ENCODE data around the gene TBX19.

The TBX19 gene

GRCh38 chr1:168287237-168287664, 6.6 kb downstream of the TBX19 start:
- TF ChIP-seq, protein P1, sequence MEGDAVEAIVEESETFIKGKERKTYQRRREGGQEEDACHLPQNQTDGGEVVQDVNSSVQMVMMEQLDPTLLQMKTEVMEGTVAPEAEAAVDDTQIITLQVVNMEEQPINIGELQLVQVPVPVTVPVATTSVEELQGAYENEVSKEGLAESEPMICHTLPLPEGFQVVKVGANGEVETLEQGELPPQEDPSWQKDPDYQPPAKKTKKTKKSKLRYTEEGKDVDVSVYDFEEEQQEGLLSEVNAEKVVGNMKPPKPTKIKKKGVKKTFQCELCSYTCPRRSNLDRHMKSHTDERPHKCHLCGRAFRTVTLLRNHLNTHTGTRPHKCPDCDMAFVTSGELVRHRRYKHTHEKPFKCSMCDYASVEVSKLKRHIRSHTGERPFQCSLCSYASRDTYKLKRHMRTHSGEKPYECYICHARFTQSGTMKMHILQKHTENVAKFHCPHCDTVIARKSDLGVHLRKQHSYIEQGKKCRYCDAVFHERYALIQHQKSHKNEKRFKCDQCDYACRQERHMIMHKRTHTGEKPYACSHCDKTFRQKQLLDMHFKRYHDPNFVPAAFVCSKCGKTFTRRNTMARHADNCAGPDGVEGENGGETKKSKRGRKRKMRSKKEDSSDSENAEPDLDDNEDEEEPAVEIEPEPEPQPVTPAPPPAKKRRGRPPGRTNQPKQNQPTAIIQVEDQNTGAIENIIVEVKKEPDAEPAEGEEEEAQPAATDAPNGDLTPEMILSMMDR (IDR thresholded peaks at IDR 0.05; ENCODE audit: low read depth, low read length) = no peak
- peak; percentile 69 to 74 for DNase-seq (ENCODE audit: low read depth in 2 of 2)
- no peak overlapping the region for H3K4me3 ChIP-seq (replicated peaks in 1 of 2; ENCODE audit: low read depth in 2 of 2, low read length in 2 of 2)

DNA sequence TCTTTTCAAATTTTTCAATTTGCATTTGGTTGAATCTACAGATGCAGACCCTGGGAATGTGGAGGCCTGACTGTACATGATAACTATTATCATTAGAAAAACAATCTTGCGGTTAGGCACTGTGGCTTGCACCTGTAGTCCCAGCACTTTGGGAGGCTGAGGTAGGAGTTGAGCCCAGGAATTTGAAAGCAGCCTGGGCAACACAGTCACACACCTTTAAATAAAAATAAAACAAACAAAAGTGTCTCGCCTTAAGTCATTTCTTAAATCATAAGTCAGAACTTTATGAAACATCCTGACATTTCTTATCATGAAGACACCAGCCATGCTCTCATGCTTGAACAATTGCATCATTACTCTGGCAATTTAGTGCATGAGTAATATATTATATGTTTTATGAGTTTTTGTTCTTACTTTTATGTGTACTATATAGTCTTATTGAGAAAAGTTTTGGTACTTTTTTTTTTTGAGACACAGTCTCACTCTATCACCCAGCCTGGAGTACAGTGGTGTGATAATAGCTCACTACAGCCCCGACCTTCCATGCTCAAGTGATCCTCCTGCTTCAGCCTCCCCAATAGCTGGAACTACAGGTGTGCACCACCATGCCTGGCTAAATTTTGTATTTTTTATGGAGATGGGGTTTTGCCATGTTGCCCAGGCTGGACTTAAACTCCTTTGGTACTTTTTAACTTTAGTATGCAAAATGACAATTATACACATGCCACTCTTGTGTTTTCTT, 7.8 kb downstream of the TBX19 start:
- DNase-seq (ENCODE audit: low read depth in 2 of 2) = peak; percentile 50 to 64
- no peak overlapping the region for H3K4me3 ChIP-seq (replicated peaks in 1 of 2; ENCODE audit: low read depth in 2 of 2, low read length in 2 of 2)
- TF ChIP-seq, protein P1 (IDR thresholded peaks at IDR 0.05; ENCODE audit: low read depth, low read length) = no peak

DNA sequence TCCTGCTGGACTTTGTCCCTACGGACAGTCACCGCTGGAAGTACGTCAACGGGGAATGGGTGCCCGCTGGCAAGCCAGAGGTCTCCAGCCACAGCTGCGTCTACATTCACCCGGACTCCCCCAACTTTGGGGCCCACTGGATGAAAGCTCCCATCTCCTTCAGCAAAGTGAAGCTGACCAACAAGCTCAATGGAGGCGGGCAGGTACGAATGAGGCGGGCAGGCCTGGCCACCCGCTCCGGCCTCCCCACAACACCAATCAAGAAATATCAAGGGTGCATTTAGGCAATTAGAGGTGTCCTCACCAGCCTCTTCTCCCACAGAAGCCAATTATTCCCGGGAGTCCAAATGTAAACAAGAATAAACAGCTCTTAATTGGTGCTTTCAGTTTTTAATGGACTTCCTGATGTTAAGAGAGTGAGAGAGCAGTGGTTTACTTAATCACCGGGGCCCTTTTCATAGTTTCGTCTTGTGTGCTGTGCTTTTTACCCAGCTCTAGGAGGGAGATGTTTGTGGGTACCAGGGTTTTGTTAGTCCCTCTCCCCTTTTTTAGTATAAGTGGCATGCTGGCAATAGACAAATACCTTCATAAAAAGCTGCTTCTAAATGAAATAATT, 10.7 kb downstream of the TBX19 start:
- H3K4me3 ChIP-seq (replicated peaks in 1 of 2; ENCODE audit: low read depth in 2 of 2, low read length in 2 of 2) = no peak overlapping the region
- TF ChIP-seq, protein P1 (IDR thresholded peaks at IDR 0.05; ENCODE audit: low read depth, low read length) = no peak

DNA sequence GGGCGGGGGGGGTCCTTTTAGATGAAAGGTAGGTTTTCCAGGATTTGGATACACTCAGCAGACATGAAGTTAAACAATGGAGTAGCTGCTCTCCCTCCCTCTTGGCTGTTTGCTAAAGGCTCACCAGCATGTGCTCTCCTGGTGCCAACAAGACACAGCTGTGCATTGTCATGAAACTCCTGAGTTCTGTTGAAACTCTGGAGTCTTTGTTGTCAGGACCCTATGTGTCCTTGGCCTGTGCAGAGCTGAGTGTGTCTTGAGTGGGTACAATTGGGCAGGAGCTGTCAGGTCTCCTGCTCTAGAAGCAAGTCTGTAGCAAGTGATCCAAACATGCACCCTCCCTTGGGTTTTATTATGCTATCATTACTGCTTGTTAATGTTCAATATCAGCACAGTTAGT, 12.7 kb downstream of the TBX19 start:
- DNase-seq (ENCODE audit: low read depth in 2 of 2) = peak in 1 of 2 donors; percentile 36
- TF ChIP-seq, protein P1 (IDR thresholded peaks at IDR 0.05; ENCODE audit: low read depth, low read length) = no peak
- no peak overlapping the region for H3K4me3 ChIP-seq (replicated peaks in 1 of 2; ENCODE audit: low read depth in 2 of 2, low read length in 2 of 2)

More for the DNA sequence above, 10.7 kb downstream of the TBX19 start:
- DNase-seq (ENCODE audit: low read depth in 2 of 2) = no peak

- DNase-seq (ENCODE audit: low read depth in 2 of 2) = no peak
- no peak overlapping the region for H3K4me3 ChIP-seq (replicated peaks in 1 of 2; ENCODE audit: low read depth in 2 of 2, low read length in 2 of 2)
- TF ChIP-seq, protein P1 (IDR thresholded peaks at IDR 0.05; ENCODE audit: low read depth, low read length) = no peak
Measured at GRCh38 chr1:168295411-168296114, 14.9 kb downstream of the TBX19 start.

GRCh38 chr1:168297019-168297730, 16.5 kb downstream of the TBX19 start:
- TF ChIP-seq, protein P1 (IDR thresholded peaks at IDR 0.05; ENCODE audit: low read depth, low read length) = no peak
- no peak overlapping the region for H3K4me3 ChIP-seq (replicated peaks in 1 of 2; ENCODE audit: low read depth in 2 of 2, low read length in 2 of 2)
- DNase-seq (ENCODE audit: low read depth in 2 of 2) = no peak
